GM19372 (cell line): ENCODE measurements around the gene GOT1.

ENCODE experiments used
- ATAC-seq: cut with Tn5 transposase; IDR thresholded peaks from one replicate; pipeline ENCODE4 v1.9.1; 2021; ENCODE audit warnings: mild to moderate bottlenecking, low read depth, moderate library complexity; ENCODE audit not compliant: unreplicated experiment

Gene GOT1

DNA sequence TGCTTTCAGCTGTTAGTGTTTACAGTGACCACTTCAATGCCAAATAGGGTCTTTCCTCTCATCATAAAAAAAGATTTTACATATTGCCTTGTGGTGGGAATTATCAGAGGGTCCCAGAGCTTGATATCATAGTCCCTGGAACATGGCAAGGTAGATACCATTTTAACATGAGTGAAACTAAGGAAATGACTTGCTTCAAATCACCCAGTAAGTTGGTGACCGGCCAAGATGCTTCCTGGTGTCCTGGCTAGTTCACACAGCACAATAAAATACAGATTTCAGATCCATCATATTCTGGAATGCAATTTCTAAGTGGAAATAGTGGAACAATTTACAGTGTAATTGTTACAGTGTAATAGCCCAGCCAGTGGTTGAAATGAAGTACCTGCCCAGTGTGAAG, 64.7 kb downstream of the GOT1 start:
- no peak for ATAC-seq

DNA sequence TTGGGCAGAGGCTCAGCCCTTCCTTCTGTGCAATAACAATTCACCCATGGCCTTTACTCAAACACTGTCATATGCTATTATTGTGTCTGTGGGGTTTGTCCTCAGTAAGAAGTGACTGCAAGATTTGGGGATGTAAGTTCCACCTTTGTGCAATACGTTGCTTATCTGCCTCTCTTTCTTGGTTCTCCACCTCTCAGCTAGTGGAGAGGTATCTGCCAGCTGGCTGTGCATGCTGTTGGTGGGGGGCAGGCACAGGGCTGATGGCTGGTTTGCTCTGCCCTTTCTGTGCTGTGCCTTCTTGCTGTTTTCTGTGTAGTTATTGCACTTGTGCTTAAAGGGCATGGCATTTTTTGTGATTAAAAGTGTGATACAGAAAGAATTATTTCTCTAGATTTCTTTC, 65.1 kb downstream of the GOT1 start:
- ATAC-seq, result no peak

DNA sequence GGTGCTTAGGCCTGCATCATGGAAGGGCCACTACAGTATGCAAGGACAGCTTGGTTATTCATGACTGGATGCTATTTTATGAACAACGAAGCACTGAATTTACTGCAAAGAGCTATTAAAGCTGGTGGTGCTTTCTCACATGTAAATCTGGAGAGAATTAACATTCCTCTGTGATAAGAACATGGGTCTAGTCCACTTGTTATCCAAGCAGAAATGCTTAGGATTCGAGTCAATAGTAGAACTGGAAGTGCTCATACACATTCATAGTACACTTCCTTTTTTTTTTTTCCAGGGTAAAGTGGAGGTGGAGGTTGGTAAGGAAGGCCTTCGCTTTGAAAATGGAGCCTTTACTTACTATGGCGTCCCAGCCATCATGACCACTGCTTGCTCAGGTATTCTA, 66.3 kb downstream of the GOT1 start:
- no peak for ATAC-seq

DNA sequence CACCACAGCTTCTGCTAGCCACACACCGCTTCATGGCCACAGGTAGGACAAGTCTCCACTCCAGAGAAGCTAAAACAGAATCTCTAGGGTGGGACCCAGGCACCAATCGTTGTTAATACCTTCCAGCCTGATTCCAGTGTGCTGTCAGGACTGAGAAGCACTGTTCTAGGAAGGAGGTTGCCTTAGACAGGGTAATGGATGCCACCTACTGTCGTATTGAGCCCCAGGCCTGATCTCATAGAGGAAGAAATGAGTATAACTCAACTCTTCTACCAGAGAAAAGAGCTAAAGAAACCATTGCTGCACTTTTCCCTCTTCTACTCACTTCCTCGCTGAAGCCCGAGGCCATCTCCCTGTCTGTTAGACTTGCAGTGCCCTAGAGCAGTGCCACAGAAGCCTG, 69.5 kb downstream of the GOT1 start:
- ATAC-seq, result no peak

DNA sequence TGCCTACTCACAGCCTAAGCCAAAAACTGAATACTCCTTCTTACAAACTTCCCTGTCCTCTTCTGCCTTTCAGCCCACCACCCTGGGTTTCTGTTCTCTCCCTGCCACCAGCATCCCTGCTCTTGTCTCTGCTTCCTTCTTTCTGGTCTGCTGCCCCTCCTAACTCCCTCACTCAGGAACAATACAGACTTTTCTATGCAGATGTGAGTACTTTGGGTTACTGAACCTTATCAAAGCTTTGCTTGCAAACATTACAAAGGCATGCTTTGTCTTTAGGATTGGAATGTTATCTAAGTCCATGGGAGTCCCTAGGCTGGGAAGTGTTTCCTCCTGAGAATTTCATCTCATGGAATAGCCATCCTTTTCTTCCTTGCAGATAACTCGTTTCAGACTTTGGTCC, 72.3 kb downstream of the GOT1 start:
- no peak for ATAC-seq

DNA sequence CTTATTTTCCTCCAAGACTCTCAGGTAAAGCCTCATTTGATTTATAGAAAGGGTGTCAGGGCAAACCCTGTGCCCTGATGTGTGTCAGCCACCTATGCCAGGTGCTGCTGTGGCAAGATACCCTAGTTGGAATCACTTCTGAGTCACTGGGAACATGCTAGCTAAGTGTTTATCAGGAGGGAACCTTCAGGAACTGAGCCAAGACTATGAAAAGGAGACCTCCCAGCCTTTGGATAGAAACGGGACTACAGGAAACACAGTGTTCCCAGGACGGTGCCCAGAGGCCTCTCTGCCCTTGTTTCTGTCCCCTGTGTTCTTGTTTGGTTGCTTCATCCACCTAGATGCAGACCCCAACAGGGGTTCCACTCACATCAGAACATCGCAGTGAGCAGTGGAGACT, 72.7 kb downstream of the GOT1 start:
- no peak for ATAC-seq

DNA sequence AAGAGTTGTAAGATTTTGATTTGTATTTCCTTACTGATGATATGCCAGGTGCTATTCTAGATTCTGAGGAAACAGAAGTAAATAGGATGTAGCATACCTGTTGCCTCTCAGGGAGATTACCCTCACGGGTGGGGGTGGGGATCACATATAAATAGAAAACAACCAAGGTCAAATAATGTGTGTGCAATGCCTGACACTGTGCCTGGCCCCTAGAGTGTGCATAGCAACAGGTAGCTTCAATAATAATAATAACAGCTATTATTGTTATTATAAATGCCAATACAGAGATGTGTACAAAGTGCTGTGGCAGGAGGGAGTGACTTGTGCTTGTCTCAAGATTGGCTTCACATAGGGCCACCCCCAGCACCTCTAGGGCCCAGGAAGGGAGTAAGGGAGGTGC, 77.2 kb downstream of the GOT1 start:
- no peak for ATAC-seq

DNA sequence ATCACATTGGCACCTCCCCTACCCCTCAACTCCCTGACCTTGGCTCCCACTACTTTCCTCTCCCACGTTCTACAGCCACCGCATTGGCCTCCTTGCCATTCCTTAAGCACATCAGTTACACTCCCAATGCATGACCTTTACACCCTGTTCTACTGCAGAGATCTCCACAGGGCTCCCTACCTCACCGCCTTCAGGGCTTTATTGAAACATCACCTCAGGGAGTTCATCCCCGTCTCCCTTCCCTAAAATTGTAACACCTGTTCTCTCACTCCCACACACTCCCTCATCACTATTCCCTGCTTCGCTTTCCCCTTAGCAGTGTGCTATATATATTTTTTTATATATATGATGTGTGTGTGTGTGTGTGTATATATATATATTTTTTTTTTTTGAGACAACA, 82.8 kb downstream of the GOT1 start:
- no peak for ATAC-seq
